H54 (cell line): ENCODE measurements around the gene KLHL17.
"Not testable (repeated sequence)": the region's sequence is repeated elsewhere in the genome, so short reads cannot be mapped to it uniquely, and the experiment has no call there.

Experiments used
- DNase-seq: peaks from one replicate; pipeline ENCODE4 v3.0.0; 2011; ENCODE audit warnings: low spot score, mixed read lengths; ENCODE audit not compliant: insufficient read length
- FAIRE-seq: peaks from 3 replicates; lab custom pipeline; 2011; peaks lifted over from hg19 to GRCh38; lab: Jason Lieb, UNC
- POLR2A ChIP-seq: IDR thresholded peaks from 2 replicates; pipeline ENCODE4 v1.6.1; 2011; ENCODE audit warnings: low read depth, mild to moderate bottlenecking, low read length

KLHL17 gene

GRCh38 chr1:944341-945325, 15.8 kb upstream of the KLHL17 start:
- DNase-seq (no peak), FAIRE-seq (no peak)
- no peak for TF ChIP-seq POLR2A

GRCh38 chr1:945688-946556, 14.5 kb upstream of the KLHL17 start:
- FAIRE-seq = no peak
- DNase-seq = no peak
- no peak for TF ChIP-seq POLR2A

- DNase-seq, FAIRE-seq: not testable (repeated sequence)
These were observed 13.6 kb upstream of the KLHL17 start for GRCh38 chr1:946811-947210.

GRCh38 chr1:947958-948357, 12.4 kb upstream of the KLHL17 start:
- no peak for DNase-seq
- no peak for TF ChIP-seq POLR2A
- FAIRE-seq = no peak

- DNase-seq (no peak), FAIRE-seq (no peak)
- TF ChIP-seq POLR2A = no peak
These were observed 10.1 kb upstream of the KLHL17 start for GRCh38 chr1:950268-950667.

GRCh38 chr1:950881-951280, 9.5 kb upstream of the KLHL17 start:
- no peak for TF ChIP-seq POLR2A
- no peak for FAIRE-seq

GRCh38 chr1:951364-951763, 9.0 kb upstream of the KLHL17 start:
- DNase-seq (no peak), FAIRE-seq (no peak)
- TF ChIP-seq POLR2A = no peak

More at GRCh38 chr1:950881-951280, 9.5 kb upstream of the KLHL17 start:
- DNase-seq = no peak

GRCh38 chr1:952201-952600, 8.2 kb upstream of the KLHL17 start:
- no peak for FAIRE-seq
- DNase-seq = no peak
- TF ChIP-seq POLR2A = no peak

GRCh38 chr1:952603-953002, 7.8 kb upstream of the KLHL17 start:
- FAIRE-seq (no peak), DNase-seq (no peak)
- no peak for TF ChIP-seq POLR2A

- no peak for TF ChIP-seq POLR2A
- DNase-seq = no peak
- FAIRE-seq = no peak
These were observed 6.7 kb upstream of the KLHL17 start for GRCh38 chr1:953524-954320.

- TF ChIP-seq POLR2A = no peak
- DNase-seq = no peak
- no peak for FAIRE-seq
These were observed 5.5 kb upstream of the KLHL17 start for GRCh38 chr1:954927-955326.

GRCh38 chr1:955474-955873, 4.9 kb upstream of the KLHL17 start:
- DNase-seq = no peak
- FAIRE-seq = no peak
- TF ChIP-seq POLR2A = no peak

GRCh38 chr1:956636-957035, 3.7 kb upstream of the KLHL17 start:
- FAIRE-seq (no peak), DNase-seq (no peak)
- TF ChIP-seq POLR2A = no peak
